ENCODE results near the gene NOBOX. TPM values are rescaled to one million over a fixed set of nuclear protein-coding genes. Genes with fewer than 3 reads are reported as not detected.
A peak's percentile ranks its signal among the peaks of the same experiment; 100 is the strongest.

The NOBOX gene
- total RNA-seq, 1 donor from 2014 or later = not detected

DNA sequence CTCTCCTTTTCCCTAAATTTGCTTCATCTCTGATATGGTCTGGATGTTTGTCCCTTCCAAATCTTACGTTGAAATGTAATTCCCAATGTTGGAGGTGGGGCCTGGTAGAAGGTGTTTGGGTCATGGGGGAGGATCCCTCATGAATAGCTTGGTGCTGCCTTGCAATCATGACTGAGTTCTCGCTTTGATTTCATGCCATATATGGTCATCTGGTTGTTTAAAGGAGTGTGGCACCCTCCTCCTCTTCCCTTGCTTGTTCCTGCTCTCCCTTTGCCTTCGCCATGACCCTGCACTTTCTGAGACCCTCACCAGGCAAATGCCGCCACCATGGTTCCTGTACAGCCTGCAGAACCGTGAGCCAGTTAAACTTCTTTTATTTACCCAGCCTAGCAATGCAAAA lies 14.5 kb downstream of the NOBOX start:
- Mint-ChIP-seq H3K27me3 (no peaks in the 10 kb centered on the region), H3K36me3 (ENCODE audit: low read depth) (no peaks in the 10 kb centered on the region), H3K9me3 (no peaks in the 10 kb centered on the region), H3K4me1 (peaks cover 11% of the 10 kb centered on the region), H3K4me3 (no peak overlapping the region), H3K27ac (no peak overlapping the region)
- ChIA-PET POLR2A (no interaction called here), CTCF (no interaction called here)
- TF ChIP-seq, protein P1, sequence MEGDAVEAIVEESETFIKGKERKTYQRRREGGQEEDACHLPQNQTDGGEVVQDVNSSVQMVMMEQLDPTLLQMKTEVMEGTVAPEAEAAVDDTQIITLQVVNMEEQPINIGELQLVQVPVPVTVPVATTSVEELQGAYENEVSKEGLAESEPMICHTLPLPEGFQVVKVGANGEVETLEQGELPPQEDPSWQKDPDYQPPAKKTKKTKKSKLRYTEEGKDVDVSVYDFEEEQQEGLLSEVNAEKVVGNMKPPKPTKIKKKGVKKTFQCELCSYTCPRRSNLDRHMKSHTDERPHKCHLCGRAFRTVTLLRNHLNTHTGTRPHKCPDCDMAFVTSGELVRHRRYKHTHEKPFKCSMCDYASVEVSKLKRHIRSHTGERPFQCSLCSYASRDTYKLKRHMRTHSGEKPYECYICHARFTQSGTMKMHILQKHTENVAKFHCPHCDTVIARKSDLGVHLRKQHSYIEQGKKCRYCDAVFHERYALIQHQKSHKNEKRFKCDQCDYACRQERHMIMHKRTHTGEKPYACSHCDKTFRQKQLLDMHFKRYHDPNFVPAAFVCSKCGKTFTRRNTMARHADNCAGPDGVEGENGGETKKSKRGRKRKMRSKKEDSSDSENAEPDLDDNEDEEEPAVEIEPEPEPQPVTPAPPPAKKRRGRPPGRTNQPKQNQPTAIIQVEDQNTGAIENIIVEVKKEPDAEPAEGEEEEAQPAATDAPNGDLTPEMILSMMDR (IDR thresholded peaks at IDR 0.05) = no peak
- DNase-seq = no peak
- intact Hi-C loops (cut with micrococcal nuclease) = no loop called here
- ATAC-seq (ENCODE audit: low read depth) = no peak

- no peaks in the 10 kb centered on the region for H3K36me3 Mint-ChIP-seq (ENCODE audit: low read depth)
- ATAC-seq (ENCODE audit: low read depth) (no peak), DNase-seq (no peak)
- TF ChIP-seq, protein P1 (IDR thresholded peaks at IDR 0.05) = no peak
- H3K4me3 Mint-ChIP-seq = no peak overlapping the region
- ChIA-PET POLR2A (no interaction called here), CTCF (no interaction called here)
- no peaks in the 10 kb centered on the region for H3K9me3 Mint-ChIP-seq
- peaks cover 10% of the 10 kb centered on the region for H3K4me1 Mint-ChIP-seq
- H3K27me3 Mint-ChIP-seq = no peaks in the 10 kb centered on the region
- H3K27ac Mint-ChIP-seq = no peak overlapping the region
- intact Hi-C loops (cut with micrococcal nuclease) = no loop called here
These were observed 16.8 kb downstream of the NOBOX start for GRCh38 chr7:144386741-144387140.

DNA sequence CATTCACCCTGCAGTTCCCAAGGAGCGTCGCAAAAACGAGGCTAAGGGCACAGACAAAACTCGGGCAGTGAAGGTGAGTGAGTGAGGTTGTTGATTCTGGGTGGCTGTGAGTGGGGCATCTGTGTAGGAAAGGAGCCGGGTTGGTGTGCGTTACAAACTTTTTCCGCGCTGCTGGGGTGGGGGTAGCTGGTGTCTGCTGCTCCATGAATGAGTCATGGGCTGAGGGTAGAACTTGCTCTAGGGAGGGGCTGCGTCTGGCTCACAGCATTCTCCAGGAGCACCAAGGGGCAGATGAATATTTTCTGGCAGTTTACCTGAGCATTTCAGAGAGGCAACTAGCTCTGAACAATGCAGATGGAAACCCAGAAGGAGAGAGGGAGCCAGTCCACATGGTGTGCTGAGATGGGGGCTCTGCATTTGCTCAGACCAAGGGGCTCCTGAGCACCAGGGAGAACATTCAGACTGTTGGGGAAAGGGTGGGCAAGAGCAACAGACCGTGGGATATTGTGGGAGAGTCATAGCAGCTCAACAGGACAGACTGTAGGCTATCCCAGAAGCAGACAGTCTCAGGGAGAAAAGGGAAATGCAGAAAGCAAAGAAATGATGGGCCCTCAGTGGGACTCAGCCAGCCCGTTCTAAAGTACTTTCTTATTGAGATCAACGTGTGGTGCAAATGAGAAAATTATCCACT lies 18.8 kb downstream of the NOBOX start:
- H3K9me3 Mint-ChIP-seq = no peaks in the 10 kb centered on the region
- no peaks in the 10 kb centered on the region for H3K27me3 Mint-ChIP-seq
- no peak for DNase-seq
- CTCF ChIA-PET = no interaction called here
- no peak for ATAC-seq (ENCODE audit: low read depth)
- POLR2A ChIA-PET = no interaction called here
- TF ChIP-seq, protein P1 (IDR thresholded peaks at IDR 0.05) = no peak
- no peak overlapping the region for H3K4me3 Mint-ChIP-seq
- H3K27ac Mint-ChIP-seq = no peak overlapping the region
- peaks cover 5% of the 10 kb centered on the region for H3K36me3 Mint-ChIP-seq (ENCODE audit: low read depth)
- H3K4me1 Mint-ChIP-seq = peaks cover 8% of the 10 kb centered on the region
- intact Hi-C loops (cut with micrococcal nuclease) = no loop called here

DNA sequence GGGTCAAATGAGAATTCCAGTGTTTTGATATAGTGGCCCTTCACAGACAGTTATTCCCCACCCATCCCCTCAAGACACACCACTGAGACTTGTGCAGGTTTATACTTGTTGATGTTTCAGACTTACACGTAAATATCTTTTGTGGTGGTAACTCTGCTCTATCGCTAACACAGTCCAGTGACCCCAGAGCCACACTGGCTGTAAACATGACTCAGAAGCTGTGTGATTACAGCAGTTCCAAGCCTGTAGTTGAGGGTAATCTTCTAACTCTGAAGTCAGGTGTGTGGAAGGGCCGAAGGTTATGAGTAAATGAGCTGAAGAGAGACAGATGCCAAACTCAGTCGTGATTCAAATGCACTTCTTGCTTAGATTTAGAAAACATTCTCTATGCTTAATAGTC lies 19.4 kb downstream of the NOBOX start:
- peak; percentile 72 for ATAC-seq (ENCODE audit: low read depth)
- H3K36me3 Mint-ChIP-seq (ENCODE audit: low read depth) = peaks cover 8% of the 10 kb centered on the region
- no peak overlapping the region for H3K27ac Mint-ChIP-seq
- no peaks in the 10 kb centered on the region for H3K27me3 Mint-ChIP-seq
- no peaks in the 10 kb centered on the region for H3K9me3 Mint-ChIP-seq
- no peak for DNase-seq
- TF ChIP-seq, protein P1 (IDR thresholded peaks at IDR 0.05) = no peak
- CTCF ChIA-PET = no interaction called here
- POLR2A ChIA-PET = no interaction called here
- intact Hi-C loops (cut with micrococcal nuclease) = no loop called here
- H3K4me3 Mint-ChIP-seq = no peak overlapping the region
- H3K4me1 Mint-ChIP-seq = peaks cover 8% of the 10 kb centered on the region

DNA sequence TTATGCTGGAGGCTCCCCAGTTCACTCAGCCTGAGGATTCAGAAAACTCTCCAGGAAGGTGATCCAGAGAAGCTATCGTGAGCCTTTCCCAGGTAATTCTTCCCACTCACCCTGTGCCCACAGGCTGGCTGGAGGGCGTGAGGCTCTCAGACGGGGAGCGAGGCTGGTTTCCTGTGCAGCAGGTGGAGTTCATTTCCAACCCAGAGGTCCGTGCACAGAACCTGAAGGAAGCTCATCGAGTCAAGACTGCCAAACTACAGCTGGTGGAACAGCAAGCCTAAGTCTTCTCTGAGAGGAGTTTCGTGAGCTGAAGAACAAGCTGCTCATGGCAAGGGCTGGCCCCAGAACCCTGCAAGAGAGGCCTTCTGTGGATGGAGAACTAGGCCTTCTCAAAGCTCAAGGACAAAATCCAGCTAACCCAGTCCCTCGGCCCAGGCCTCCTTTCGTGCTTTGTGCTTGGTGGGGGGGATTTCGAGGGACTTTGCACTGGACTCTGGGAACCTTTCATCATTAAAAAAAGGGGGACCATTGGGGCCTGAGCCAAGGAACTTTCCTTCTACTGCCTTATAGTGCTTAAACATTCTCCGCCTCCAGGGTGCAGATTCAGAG lies 23.6 kb downstream of the NOBOX start:
- ATAC-seq (ENCODE audit: low read depth) = no peak
- intact Hi-C loops (cut with micrococcal nuclease) = no loop called here
- Mint-ChIP-seq H3K4me1 (peaks cover 8% of the 10 kb centered on the region), H3K27me3 (no peaks in the 10 kb centered on the region), H3K36me3 (ENCODE audit: low read depth) (peaks cover 18% of the 10 kb centered on the region), H3K27ac (no peak overlapping the region), H3K4me3 (no peak overlapping the region), H3K9me3 (no peaks in the 10 kb centered on the region)
- TF ChIP-seq, protein P1 (IDR thresholded peaks at IDR 0.05) = no peak
- CTCF ChIA-PET = interaction anchor here (0.9 kb wide), 1 partner anchor 12 kb away, joined by 4 read pairs; no protein-coding TSS in a partner anchor
- no peak for DNase-seq
- POLR2A ChIA-PET = no interaction called here

All from activated B cell treated with CpG ODN at 0.5 μM for 24 hours (primary cell).